ENCODE measurements around the gene ALDH1L1.

ALDH1L1 gene

DNA sequence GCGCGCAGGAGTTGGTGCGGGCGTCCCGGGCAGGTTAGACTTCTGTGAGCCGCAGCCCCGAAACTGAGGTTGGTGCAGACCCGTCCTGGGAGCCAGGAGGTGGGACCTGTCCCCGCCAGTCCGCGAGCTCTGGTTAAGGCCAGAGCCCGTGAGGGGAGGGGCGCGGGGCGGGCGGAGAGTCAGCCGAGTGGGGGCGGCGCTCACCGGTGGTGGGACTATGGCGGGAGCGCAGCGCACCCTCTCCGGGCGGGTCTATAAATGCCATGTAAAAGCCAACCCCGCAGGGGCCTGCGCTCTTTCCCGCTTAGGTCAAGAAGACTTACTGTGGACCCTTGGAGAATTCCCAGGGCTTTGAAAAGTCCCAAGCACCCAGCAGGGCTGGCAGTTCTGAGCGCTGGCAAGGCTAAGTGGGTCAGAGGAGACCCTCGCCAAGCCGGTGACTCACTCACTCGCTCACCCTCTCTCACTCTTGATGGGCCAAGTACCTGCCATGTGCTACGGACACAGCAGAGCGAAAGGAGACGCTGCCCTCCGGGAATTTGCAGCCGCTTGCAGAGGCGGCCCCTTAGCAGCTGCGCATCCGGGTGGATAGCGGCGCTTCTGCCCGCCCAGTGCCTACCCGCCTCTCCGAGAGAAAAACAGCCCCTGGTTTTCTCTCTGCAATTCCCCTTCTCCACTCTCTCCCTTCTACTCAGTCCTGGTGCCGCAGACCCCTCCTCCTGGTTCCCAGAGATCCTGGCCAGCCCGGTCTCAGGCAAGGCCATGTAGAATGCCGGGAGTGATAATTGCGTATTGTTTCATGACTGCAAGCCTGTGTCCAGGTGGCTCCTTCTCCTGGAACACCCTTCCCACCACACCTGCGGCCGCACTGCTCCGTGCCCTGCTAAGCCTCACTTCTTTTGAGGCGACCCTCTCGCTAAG is at the start of gene ALDH1L1:
Gene ALDH1L1 (minus strand): TSS at position 110 of the 921 bp plus-strand sequence. CDS start 19,607 bp downstream, outside the sequence.
- peak; percentile 21 for DNase-seq

DNA sequence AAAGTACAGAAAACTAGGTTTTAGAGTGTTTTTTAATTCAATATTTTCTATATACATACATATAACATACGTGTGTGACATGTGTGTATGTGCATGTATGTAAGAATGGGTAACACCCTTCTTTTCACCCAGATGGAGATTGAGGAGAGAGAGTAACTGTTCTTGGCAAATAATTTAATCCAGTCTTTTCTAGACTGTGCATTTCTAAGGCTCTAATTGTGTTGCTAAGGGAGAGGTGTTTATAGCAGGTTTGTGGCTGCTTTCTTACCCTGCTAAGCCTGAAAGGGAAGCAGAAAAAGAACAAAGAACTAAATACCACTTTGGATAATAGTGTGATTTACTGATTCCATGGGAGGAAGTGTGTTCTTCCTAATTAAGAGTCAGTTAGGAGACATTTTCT is 46.0 kb upstream of the ALDH1L1 start:
- DNase-seq: no peak

DNA sequence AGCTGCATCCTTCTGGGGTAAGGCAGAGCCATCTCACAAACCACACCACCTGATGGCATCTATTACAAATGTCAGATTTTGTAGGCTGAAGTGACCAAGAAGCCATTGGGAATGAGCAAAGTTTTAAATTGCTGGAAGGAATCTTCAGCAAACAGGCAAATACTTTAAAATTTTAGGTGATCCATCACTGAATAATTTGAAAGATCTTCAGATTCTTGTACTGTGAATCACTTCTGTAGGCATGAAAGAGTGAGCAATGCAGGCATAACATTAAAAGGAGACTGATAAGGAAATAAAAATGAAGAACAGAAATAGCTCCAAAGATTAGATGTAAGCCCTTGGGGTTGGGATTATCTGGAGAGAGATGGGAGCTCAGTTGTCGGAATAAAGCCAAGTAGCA is 36.0 kb upstream of the ALDH1L1 start:
- no peak for DNase-seq

DNA sequence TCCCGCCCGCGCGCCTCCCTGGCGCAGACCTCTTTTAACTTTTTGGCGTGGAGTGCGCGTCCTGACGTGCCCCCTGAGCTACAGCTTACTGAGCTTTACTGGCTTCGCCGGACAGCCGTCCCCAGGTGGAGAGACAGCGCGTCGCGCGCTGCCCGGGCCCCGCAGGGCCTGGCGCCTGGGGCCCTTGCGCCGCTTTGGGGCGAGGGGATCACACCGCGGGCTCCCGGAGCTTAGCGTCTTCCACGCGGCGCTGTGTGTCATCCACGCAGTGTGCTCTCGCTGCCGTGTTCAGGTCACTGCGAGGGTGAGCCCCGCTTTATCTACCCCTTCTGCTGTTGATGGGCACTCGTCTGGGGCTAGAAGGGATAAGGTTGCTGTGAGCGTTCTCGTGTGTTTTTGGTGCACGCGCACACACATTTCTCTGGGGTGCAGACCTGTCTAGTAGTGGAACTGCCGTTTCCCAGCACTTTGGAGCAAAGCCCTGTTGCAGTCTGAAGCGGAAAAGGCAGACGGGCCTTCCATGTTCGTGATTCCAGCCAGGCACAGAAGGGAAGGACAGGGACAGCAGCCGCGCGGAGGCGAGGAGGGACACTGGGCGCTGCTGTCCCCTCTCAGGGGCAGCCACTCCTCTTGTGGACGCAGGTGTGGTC is 33.1 kb upstream of the ALDH1L1 start:
- no peak for DNase-seq

DNA sequence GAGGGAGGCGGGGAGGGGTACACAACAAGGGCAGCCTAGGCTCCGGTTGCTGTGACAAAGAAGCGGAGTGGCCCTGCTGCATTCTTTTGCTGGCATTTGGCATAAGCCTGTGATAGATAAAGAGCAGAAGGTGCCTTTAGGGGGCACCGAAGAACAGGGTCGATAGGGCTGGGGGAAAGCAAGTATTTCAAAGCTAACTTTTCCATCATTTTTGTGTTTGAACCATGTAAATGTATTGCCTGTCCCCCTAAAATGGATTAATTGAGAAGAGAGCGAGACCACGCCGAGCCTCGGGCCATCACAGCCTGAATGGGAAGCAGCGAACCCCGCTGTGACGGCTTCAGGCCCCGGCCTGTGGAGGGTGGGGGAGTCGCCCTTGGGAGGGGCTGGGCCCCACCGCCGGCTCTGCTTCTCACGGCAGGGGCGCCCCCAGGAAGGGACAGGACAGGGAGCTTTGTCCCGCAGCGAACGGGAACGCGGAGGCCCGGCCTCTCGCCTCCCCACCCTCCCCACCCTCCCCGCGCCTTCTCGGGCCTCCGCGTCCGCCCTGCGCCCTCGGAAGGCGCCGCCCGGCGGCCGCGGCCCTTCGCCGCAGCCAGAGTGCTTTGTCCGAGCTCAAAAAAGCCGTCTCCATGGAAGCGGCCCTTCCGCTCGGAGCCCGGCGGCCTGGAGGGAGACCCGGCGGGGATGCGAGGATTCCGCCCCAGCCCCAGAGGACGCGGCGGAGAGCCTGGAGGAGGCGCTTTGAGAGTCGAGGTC is 32.4 kb upstream of the ALDH1L1 start:
- DNase-seq: peak; percentile 60

GRCh38 chr3:126212250-126212619 is 31.8 kb upstream of the ALDH1L1 start:
- DNase-seq: no peak

- no peak for DNase-seq
Observed at GRCh38 chr3:126211569-126211968, 31.2 kb upstream of the ALDH1L1 start.

GRCh38 chr3:126210606-126211005 is 30.2 kb upstream of the ALDH1L1 start:
- DNase-seq: no peak

DNA sequence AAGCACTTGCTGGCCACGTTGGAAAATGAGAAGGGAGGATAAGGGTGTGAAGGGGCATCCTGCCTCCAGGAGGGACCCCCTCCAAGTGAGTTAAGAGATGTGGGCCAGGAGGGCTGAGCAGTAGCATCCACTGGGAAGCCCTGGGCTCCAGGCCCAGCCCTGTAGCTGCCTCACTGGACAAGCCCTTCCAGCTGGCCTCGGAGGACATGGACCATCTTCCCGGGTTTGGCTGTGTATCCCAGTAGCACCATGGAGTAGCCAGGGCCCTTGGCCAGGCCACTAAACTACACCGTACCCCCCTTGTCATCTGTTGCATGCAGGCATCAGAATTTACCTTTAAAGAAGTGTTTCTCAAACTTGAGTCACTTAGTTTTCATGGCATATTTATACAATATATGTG is 29.4 kb upstream of the ALDH1L1 start:
- DNase-seq: no peak

DNA sequence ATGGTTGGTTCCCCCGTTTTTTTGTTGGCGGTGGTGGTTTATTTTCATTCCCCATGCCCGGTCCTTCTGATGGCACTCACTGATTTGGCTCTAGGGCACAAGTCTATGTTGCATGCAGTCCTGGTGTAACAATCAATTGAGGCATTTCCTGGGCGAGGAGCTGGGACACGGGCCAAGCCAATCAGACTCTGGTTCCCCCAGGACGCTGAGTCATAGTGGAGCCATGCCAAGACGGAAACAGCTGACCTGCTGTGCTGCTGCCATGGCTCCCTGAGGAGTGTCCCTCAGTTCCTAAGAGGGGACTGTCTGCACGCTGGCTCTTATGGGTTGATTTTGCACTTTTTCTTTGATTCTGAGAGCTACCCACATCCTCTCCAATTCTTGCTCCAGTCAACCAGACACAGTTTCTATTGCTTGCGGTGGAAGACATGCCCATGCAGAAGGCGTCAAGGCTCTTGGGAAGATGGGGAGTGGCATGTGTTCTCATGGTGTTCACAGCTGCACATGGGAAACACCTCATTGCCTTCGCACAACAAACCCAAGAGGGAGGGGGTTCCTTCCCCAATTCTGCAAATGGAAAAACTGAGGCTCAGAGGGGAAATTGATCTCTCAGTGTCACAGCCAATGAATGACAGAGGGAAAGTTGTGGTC is 28.3 kb upstream of the ALDH1L1 start:
- peak; percentile 72 for DNase-seq

DNA sequence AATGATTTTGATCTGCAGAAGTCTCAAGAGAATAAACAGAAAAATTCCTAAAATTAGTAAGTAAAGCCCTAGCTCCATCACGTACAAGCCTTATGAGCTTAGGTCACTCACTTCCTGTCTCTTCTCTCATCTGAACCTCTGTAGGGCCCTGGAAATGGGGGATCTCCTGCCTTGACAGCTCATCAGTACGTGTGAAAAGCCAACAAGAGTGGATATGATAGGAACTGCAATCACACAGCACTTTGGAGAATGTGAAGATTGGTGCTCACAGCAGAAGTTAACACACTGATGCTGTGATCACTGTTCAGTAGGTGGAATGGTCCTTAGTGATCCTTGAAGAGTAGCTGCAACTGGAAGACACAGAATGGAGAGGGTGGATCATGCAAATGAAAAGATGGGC is 27.8 kb upstream of the ALDH1L1 start:
- DNase-seq: no peak

- DNase-seq: no peak
Observed at GRCh38 chr3:126207166-126207565, 26.8 kb upstream of the ALDH1L1 start.

GRCh38 chr3:126205717-126206655 is 25.6 kb upstream of the ALDH1L1 start:
- DNase-seq: no peak

GRCh38 chr3:126202680-126203079 is 22.3 kb upstream of the ALDH1L1 start:
- no peak for DNase-seq

GRCh38 chr3:126202276-126202675 is 21.9 kb upstream of the ALDH1L1 start:
- no peak for DNase-seq

- DNase-seq: no peak
Observed at GRCh38 chr3:126201168-126201567, 20.8 kb upstream of the ALDH1L1 start.

DNA sequence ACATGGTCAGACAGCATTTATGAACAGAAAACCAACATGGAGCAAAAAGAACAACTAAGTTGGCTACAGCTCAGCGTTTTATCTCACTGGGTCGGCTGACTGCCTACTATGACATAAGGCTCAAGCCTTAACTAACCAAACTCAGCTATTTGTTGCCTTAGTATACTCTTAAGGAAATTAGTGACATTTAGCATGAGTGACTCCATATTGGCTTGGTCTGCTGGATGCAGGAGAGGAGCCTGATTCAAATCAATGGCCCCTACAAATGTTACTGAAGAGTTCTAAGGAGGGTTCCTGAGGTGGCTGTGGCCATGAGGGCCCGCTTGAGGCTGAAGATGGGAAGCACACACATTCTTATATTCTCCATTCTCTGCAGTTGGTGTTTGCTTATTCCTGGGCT is 20.1 kb upstream of the ALDH1L1 start:
- no peak for DNase-seq

DNA sequence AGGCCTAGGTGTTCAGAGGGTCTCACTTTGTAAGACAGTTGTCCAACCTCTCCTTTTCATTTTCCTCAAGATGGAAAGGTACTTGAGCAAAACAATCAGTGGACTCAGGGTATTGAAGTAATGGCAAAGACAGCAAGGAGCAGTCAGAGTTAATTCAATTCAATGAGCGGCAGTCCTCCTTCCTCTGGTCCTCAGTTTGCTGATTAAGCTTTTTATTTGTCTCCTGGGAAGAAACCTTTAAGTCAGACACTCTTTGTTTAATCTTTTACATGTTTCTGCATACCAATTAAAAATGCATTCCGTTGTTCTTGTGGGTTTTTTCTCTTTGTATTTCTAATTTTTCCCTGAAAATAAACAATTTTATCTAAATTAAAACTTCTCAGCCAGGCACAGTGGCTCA is 18.9 kb upstream of the ALDH1L1 start:
- no peak for DNase-seq

- DNase-seq: peak; percentile 75
Observed at GRCh38 chr3:126197854-126198584, 17.6 kb upstream of the ALDH1L1 start.

DNA sequence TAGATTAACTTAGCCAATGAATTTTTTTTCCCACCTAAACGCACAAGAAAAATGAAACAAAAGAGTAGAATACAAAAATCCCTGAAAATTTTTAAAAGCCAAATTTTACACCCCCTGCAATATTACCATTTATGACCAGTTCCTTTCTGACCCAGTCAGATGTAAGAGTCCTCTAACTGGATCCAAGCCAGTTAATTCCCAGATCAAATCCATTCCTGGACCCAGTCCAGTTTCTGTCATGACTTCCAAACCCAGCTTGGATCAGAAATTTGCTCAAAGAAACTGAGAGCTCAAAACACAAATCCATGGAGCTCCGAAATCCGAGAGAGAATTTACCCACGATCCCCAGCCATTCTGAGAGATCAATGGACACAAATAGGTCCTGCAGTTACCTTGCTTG is 17.0 kb upstream of the ALDH1L1 start:
- DNase-seq: no peak

DNA sequence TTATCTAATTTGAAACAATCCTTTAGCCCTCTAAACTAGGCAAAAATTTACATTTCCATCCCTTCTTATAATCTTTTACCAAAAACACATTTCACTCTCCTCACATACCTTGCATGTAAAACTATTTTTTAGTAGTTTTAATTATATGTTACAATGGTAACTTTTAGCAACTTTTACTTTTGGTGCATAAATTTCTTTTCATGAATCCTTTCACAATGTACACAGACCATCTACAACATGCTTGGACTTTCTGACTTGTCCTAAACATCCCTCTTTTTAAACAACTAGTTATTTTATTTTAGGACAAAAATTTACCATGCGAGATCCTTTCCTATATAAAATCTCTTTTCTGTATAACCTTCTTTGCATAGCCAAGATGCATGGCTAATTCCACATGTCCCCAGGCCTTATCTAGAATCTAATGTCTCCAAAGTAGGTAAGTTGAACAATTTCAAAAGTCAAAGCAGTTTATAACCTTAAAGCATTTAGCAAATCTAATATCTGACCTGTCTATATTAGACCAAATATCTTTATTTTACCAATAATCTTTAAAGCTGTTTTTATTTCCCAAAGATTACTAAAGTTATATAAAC is 14.4 kb upstream of the ALDH1L1 start:
- DNase-seq: peak; percentile 29

All from hematopoietic multipotent progenitor cell treated with erythropoietin and hydrocortisone succinate and interleukin-3 and kit ligand, for 4 days (in vitro differentiated cells).